ENCODE measurements around the gene LPP. TPM values are rescaled to one million over a fixed set of nuclear protein-coding genes. Genes with fewer than 3 reads are reported as not detected.

The LPP gene
- total RNA-seq, 4 donors from 2014 or later: 207 to 592 (median 406) TPM

DNA sequence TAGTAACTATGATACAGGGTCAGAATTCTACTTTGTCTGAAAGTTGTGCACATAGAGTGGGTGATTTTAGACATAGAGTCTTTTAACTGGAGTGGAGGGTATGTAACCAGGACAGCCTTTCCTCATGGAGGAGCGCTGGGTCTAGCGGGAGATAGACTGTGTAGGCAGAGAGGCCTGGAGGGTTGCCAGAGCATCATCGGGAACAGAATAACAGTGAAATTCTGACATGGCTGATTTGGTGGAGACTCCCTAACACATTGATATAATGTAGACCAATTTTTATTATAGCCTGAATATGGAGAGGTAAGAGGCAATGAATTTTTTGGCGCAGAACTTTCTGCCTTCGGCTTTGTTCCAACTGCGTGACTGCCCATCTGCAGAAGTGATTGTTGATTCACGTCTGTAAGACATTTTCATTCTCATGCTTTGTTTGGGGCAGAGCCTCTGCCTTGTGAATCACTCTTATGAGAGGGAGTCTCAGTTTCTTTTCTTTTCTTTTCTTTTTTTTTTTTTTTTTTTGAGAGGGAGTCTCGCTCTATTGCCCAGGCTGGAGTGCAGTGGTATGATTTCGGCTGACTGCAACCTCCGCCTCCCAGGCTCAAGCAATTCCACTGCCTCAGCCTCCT lies 16.0 kb downstream of the LPP start:
- Histone ChIP-seq H3K4me1 (peaks cover 22 to 96% (median 65%) of the 10 kb centered on the region in 4 donors), H3K27ac (peak overlapping the region; percentile 60 to 96 (median 78))
- in situ Hi-C loops (cut with MboI; ENCODE audit: low pct_ligation_motif_present in 1 of 4, low pct_unique_long_range_greater_than_20kb in 1 of 4, low sequenced_read_pairs in 3 of 4): loop anchor here in 1 of 4 donors (25.0 kb wide), 1 partner anchor 433 kb away; the partner anchor contains the start of gene BCL6

GRCh38 chr3:188170461-188171459 lies 16.8 kb downstream of the LPP start:
- peak overlapping the region; percentile 60 to 96 (median 78) for H3K27ac ChIP-seq
- no peak for DNase-seq
- no peaks in the 10 kb centered on the region for H3K36me3 ChIP-seq
- no peaks in the 10 kb centered on the region for H3K27me3 ChIP-seq
- no peak overlapping the region for H3K4me3 ChIP-seq
- TF ChIP-seq EP300 (IDR thresholded peaks at IDR 0.05; ENCODE audit: low read depth) (no peak), POLR2AphosphoS5 (IDR thresholded peaks at IDR 0.05) (peak in 1 of 3 donors; percentile 16)
- H3K4me1 ChIP-seq: peaks cover 23 to 96% (median 65%) of the 10 kb centered on the region in 4 donors
- no peaks in the 10 kb centered on the region for H3K9me3 ChIP-seq
- intact Hi-C loops (cut with DNase I; ENCODE audit: low total_unique reads): no loop called here
- in situ Hi-C loops (cut with MboI; ENCODE audit: low pct_ligation_motif_present in 1 of 4, low pct_unique_long_range_greater_than_20kb in 1 of 4, low sequenced_read_pairs in 3 of 4): loop anchor here in 1 of 4 donors (25.0 kb wide), 1 partner anchor 433 kb away; the partner anchor contains the start of gene BCL6
- WGBS, 2 donors (ENCODE audit: low coverage in 1 of 2): 34 to 73% methylated on average over 3 to 8 of the region's 8 CpGs

More for the DNA sequence above, 16.0 kb downstream of the LPP start:
- Histone ChIP-seq H3K27me3 (no peaks in the 10 kb centered on the region), H3K9me3 (no peaks in the 10 kb centered on the region), H3K4me3 (no peak overlapping the region), H3K36me3 (no peaks in the 10 kb centered on the region)
- TF ChIP-seq CTCF (IDR thresholded peaks at IDR 0.05): no peak
- no peak for TF ChIP-seq EP300 (IDR thresholded peaks at IDR 0.05; ENCODE audit: low read depth)
- TF ChIP-seq POLR2AphosphoS5 (IDR thresholded peaks at IDR 0.05): no peak
- TF ChIP-seq POLR2A (IDR thresholded peaks at IDR 0.05): no peak
- WGBS, 2 donors (ENCODE audit: low coverage in 1 of 2): 88 to 89% methylated on average over 7 to 10 of the region's 10 CpGs
- intact Hi-C loops (cut with DNase I; ENCODE audit: low total_unique reads): no loop called here
- no peak for DNase-seq

DNA sequence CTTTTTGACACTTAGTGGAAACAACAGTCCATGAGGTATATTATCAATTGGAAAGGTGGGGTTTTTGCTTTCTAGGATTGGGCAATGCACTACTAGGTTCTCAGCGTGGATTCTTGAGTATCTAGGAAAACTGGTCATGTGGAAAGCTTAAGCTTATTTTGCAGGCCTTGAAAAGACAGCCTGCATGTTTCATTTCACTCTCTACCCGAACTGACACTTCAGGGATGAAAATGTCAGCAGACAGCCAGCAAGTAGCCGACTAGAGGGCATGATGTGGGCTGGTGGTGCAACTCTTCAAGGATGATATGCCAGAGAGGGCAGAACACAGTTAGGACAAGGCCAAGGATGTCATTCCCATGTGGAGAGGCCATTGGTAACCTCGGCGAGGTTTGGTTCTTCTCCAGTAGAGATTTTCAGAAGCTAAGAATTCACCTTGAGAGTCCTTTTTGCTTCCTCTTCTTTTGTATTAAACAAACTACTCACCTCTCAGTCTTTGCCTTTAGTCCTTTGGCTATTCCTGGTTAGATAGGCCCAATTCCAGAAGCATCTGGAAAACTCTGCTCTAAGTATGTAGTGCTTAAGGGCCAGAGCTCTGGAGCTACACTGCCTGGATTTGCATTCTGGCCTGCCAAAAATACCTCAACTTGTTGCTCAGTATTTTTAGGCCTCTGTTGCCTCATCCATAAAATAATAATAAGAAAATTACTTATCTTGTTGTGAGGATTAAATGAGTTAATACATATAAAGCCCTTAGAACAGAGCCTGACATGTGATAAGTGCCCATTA lies 17.9 kb downstream of the LPP start:
- no peak for DNase-seq
- in situ Hi-C loops (cut with MboI; ENCODE audit: low pct_ligation_motif_present in 1 of 4, low pct_unique_long_range_greater_than_20kb in 1 of 4, low sequenced_read_pairs in 3 of 4) (loop anchor here in 1 of 4 donors (25.0 kb wide), 1 partner anchor 435 kb away; the partner anchor contains the start of gene BCL6), intact Hi-C loops (cut with DNase I; ENCODE audit: low total_unique reads) (no loop called here)
- Histone ChIP-seq H3K4me1 (peaks cover 21 to 96% (median 66%) of the 10 kb centered on the region in 4 donors), H3K36me3 (no peaks in the 10 kb centered on the region), H3K27ac (peak overlapping the region; percentile 60 to 96 (median 78)), H3K27me3 (no peaks in the 10 kb centered on the region), H3K4me3 (no peak overlapping the region), H3K9me3 (no peaks in the 10 kb centered on the region)
- whole genome bisulfite sequencing, 2 donors (ENCODE audit: low coverage in 1 of 2): 82 to 87% methylated on average over 4 to 5 of the region's 5 CpGs
- TF ChIP-seq POLR2AphosphoS5 (IDR thresholded peaks at IDR 0.05): no peak
- no peak for TF ChIP-seq CTCF (IDR thresholded peaks at IDR 0.05)
- no peak for TF ChIP-seq EP300 (IDR thresholded peaks at IDR 0.05; ENCODE audit: low read depth)
- no peak for TF ChIP-seq POLR2A (IDR thresholded peaks at IDR 0.05)

- in situ Hi-C loops (cut with MboI; ENCODE audit: low pct_ligation_motif_present in 1 of 4, low pct_unique_long_range_greater_than_20kb in 1 of 4, low sequenced_read_pairs in 3 of 4): loop anchor here in 1 of 4 donors (25.0 kb wide), 1 partner anchor 437 kb away; the partner anchor contains the start of gene BCL6
- Histone ChIP-seq H3K4me1 (peaks cover 38 to 96% (median 85%) of the 10 kb centered on the region in 4 donors), H3K4me3 (no peak overlapping the region), H3K36me3 (no peaks in the 10 kb centered on the region), H3K9me3 (no peaks in the 10 kb centered on the region), H3K27me3 (no peaks in the 10 kb centered on the region), H3K27ac (peak overlapping the region; percentile 82 to 96 (median 84))
- intact Hi-C loops (cut with DNase I; ENCODE audit: low total_unique reads): no loop called here
- no peak for TF ChIP-seq CTCF (IDR thresholded peaks at IDR 0.05)
- TF ChIP-seq POLR2A (IDR thresholded peaks at IDR 0.05): no peak
- WGBS, 2 donors (ENCODE audit: low coverage in 1 of 2): 49 to 62% methylated on average over 5 to 9 of the region's 9 CpGs
- DNase-seq: no peak
These were observed 20.5 kb downstream of the LPP start for GRCh38 chr3:188174317-188175044.
